Caco-2 (cell line): ENCODE results near the gene GSTA3. TPM values are rescaled to one million over a fixed set of nuclear protein-coding genes. Genes with fewer than 3 reads are reported as not detected.
A peak's percentile ranks its signal among the peaks of the same experiment; 100 is the strongest.

Source experiments
- BruUV-seq: library from RNA; stranded (reverse); fragments of 400-500 nt; replicated peaks from 2 replicates; lab custom pipeline; 2021; lab: Mats Ljungman, UMichigan
- CTCF ChIA-PET: fragments of 300-600 bp; sonication (Branson Sonifier 250); formaldehyde crosslinking; loops from one replicate; lab custom pipeline; 2022; ENCODE audit warnings: antibody characterized with exemption; lab: Charles Lee
- POLR2A ChIA-PET: fragments of 300-600 bp; sonication (Branson Sonifier 250); formaldehyde crosslinking; loops from one replicate; lab custom pipeline; 2022; ENCODE audit warnings: antibody characterized with exemption; lab: Charles Lee
- DNase-seq, 2 experiments: peaks; one replicate each; pipeline versions ENCODE4 v3.0.0 to v3.0.0-alpha.2; 2020 to 2022
- H3K27me3 ChIP-seq: replicated peaks from 2 replicates; pipeline ENCODE4 v1.6.0; 2011; ENCODE audit warnings: low read length; ENCODE audit not compliant: control insufficient read depth, insufficient read depth
- H3K36me3 ChIP-seq: 2 replicates; pipeline ENCODE4 v1.5.1; 2011; ENCODE audit warnings: low read length; ENCODE audit not compliant: control insufficient read depth, insufficient read depth
- H3K4me1 ChIP-seq: fragments of 250-450 bp; sonication (Bioruptor Pico); 2 replicates; pipeline ENCODE4 v1.5.1; 2020; ENCODE audit warnings: mild to moderate bottlenecking
- H3K4me3 ChIP-seq: 2 replicates; pipeline ENCODE4 v1.5.1; 2011; ENCODE audit warnings: low read depth, mild to moderate bottlenecking, control low read depth, low read length
- H3K9me3 ChIP-seq: fragments of 250-450 bp; sonication (Bioruptor Pico); 2 replicates; pipeline ENCODE4 v1.5.1; 2020; ENCODE audit warnings: mild to moderate bottlenecking, moderate library complexity
- H3K27ac Mint-ChIP-seq: one replicate; pipeline ENCODE4 v1.8.0; 2022; ENCODE audit warnings: mixed read lengths; ENCODE audit not compliant: unreplicated experiment
- H3K27me3 Mint-ChIP-seq: one replicate; pipeline ENCODE4 v1.8.0; 2022; ENCODE audit warnings: mixed read lengths; ENCODE audit not compliant: insufficient read depth, unreplicated experiment
- H3K36me3 Mint-ChIP-seq: one replicate; pipeline ENCODE4 v1.8.0; 2022; ENCODE audit warnings: mild to moderate bottlenecking, mixed read lengths; ENCODE audit not compliant: insufficient read depth, unreplicated experiment
- H3K4me1 Mint-ChIP-seq: one replicate; pipeline ENCODE4 v1.8.0; 2022; ENCODE audit warnings: low read depth, mixed read lengths; ENCODE audit not compliant: unreplicated experiment
- H3K4me3 Mint-ChIP-seq: one replicate; pipeline ENCODE4 v1.8.0; 2022; ENCODE audit warnings: mild to moderate bottlenecking, moderate library complexity, mixed read lengths; ENCODE audit not compliant: unreplicated experiment
- H3K9me3 Mint-ChIP-seq: one replicate; pipeline ENCODE4 v1.8.0; 2022; ENCODE audit warnings: mixed read lengths; ENCODE audit not compliant: unreplicated experiment
- CTCF ChIP-seq, 2 experiments: fragments of 200-600 bp in 1 of 2; IDR thresholded peaks; 1 replicate in 1 of 2; 2 replicates in 1 of 2; pipeline versions ENCODE4 v1.5.1 to v1.8.0; 2011 to 2022; ENCODE audit warnings: antibody characterized with exemption in 1 of 2, control low read depth in 1 of 2, inconsistent platforms in 1 of 2, low read depth in 1 of 2, low read length in 1 of 2, mild to moderate bottlenecking in 1 of 2, moderate library complexity in 1 of 2; ENCODE audit not compliant: insufficient read depth in 1 of 2, severe bottlenecking in 1 of 2, unreplicated experiment in 1 of 2
- intact Hi-C: fragments of 100-400 bp; cut with micrococcal nuclease; formaldehyde crosslinking; loops from one replicate; pipeline ENCODE4 v1.10.0; 2022; ENCODE audit not compliant: unreplicated experiment
- total RNA-seq: library from RNA; stranded (reverse); gene quantifications from 2 replicates; pipeline ENCODE4 v1.2.3, GENCODE V29; 2022

The GSTA3 gene
- total RNA-seq, 1 experiment from 2014 or later = not detected

GRCh38 chr6:52942221-52942620 is 32.7 kb upstream of the GSTA3 start:
- Mint-ChIP-seq H3K4me3 (peak overlapping the region; percentile 53), H3K9me3 (no peaks in the 10 kb centered on the region), H3K27ac (peak overlapping the region; percentile 93), H3K36me3 (peaks cover 17% of the 10 kb centered on the region), H3K4me1 (peaks cover 18% of the 10 kb centered on the region), H3K27me3 (no peaks in the 10 kb centered on the region)
- DNase-seq = no peak
- no peaks in the 10 kb centered on the region for H3K27me3 ChIP-seq
- no peak for TF ChIP-seq CTCF (IDR thresholded peaks at IDR 0.05; ENCODE audit: insufficient read depth in 1 of 2, low read depth in 1 of 2, low read length in 1 of 2, severe bottlenecking in 1 of 2, unreplicated experiment in 1 of 2)
- no peaks in the 10 kb centered on the region for H3K36me3 ChIP-seq
- ChIA-PET POLR2A (no interaction called here), CTCF (no interaction called here)
- H3K4me1 ChIP-seq = peaks cover 38% of the 10 kb centered on the region
- H3K9me3 ChIP-seq = no peaks in the 10 kb centered on the region
- H3K4me3 ChIP-seq = no peak overlapping the region
- no TSS peak for BruUV-seq
- intact Hi-C loops = no loop called here

- Histone ChIP-seq H3K9me3 (no peaks in the 10 kb centered on the region), H3K36me3 (no peaks in the 10 kb centered on the region), H3K4me3 (no peak overlapping the region), H3K27me3 (no peaks in the 10 kb centered on the region), H3K4me1 (peaks cover 12% of the 10 kb centered on the region; the same call in 1 of the 2 replicates)
- Mint-ChIP-seq H3K36me3 (no peaks in the 10 kb centered on the region), H3K4me3 (no peak overlapping the region), H3K4me1 (peaks cover 7% of the 10 kb centered on the region), H3K9me3 (no peaks in the 10 kb centered on the region), H3K27ac (no peak overlapping the region), H3K27me3 (no peaks in the 10 kb centered on the region)
- intact Hi-C loops = no loop called here
- DNase-seq = no peak
- ChIA-PET CTCF (no interaction called here), POLR2A (no interaction called here)
- TF ChIP-seq CTCF (IDR thresholded peaks at IDR 0.05; ENCODE audit: insufficient read depth in 1 of 2, low read depth in 1 of 2, low read length in 1 of 2, severe bottlenecking in 1 of 2, unreplicated experiment in 1 of 2) = no peak
- BruUV-seq = no TSS peak
These were observed 28.4 kb upstream of the GSTA3 start for GRCh38 chr6:52937908-52938307.

GRCh38 chr6:52933778-52934177 is 24.3 kb upstream of the GSTA3 start:
- Histone ChIP-seq H3K9me3 (0 out of 2 replicates have a peak, but pooled peaks cover 5% of the 10 kb centered on the region), H3K4me1 (peaks cover 10% of the 10 kb centered on the region), H3K27me3 (no peaks in the 10 kb centered on the region), H3K36me3 (no peaks in the 10 kb centered on the region), H3K4me3 (no peak overlapping the region)
- peaks cover 14% of the 10 kb centered on the region for H3K4me1 Mint-ChIP-seq
- H3K4me3 Mint-ChIP-seq = no peak overlapping the region
- peaks cover 10% of the 10 kb centered on the region for H3K9me3 Mint-ChIP-seq
- no TSS peak for BruUV-seq
- no peak for DNase-seq
- intact Hi-C loops = no loop called here
- H3K27ac Mint-ChIP-seq = no peak overlapping the region
- ChIA-PET POLR2A (no interaction called here), CTCF (no interaction called here)
- H3K36me3 Mint-ChIP-seq = no peaks in the 10 kb centered on the region
- no peaks in the 10 kb centered on the region for H3K27me3 Mint-ChIP-seq
- no peak for TF ChIP-seq CTCF (IDR thresholded peaks at IDR 0.05; ENCODE audit: insufficient read depth in 1 of 2, low read depth in 1 of 2, low read length in 1 of 2, severe bottlenecking in 1 of 2, unreplicated experiment in 1 of 2)
